ENCODE data around the gene DENND5B. TPM values are rescaled to one million over a fixed set of nuclear protein-coding genes. Genes with fewer than 3 reads are reported as not detected.

Gene DENND5B
- total RNA-seq, 1 experiment from 2014 or later, result 19.8 TPM

- no peak for DNase-seq (ENCODE audit: low spot score)
Observed at GRCh38 chr12:31471823-31472222, 119.1 kb downstream of the DENND5B start.

DNA sequence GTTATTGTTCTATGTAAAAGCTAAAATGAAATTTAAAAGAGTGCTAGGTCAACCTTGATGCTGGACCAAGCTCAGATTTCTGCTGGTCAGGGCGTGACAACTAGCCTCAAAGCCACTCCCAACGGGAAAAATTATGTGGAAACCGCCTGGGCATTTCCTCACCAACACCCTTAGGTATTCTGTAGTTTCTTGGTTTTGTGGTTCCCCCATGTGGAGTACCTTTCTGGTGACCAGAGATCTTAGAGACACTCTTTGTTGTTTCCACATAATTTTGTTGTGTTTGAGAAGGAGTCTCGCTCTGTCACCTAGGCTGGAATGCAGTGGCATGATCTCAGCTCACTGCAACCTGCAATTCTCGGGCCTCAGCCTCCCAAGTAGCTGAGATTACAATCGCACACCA is 119.9 kb downstream of the DENND5B start:
- DNase-seq (ENCODE audit: low spot score), result no peak

DNA sequence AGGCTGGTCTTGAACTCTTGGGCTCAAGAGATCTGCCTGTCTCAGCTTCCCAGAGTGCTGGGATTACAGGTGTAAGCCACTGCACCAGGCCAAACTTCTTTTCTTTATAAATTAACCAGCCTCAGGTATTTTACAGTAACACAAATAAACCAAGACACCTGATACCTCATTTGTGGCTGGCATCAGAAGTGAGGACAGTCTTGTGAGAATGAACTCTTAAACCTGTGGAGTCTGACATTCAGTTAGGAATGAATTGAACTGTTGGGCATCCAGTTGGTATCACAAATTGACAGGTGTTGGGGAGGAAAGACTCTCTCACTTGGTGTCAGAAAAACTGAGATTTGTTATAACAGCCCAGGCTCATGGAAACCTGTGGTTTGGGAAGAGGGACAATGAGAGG is 120.5 kb downstream of the DENND5B start:
- no peak for DNase-seq (ENCODE audit: low spot score)

GRCh38 chr12:31466768-31467167 is 124.2 kb downstream of the DENND5B start:
- DNase-seq (ENCODE audit: low spot score), result no peak

DNA sequence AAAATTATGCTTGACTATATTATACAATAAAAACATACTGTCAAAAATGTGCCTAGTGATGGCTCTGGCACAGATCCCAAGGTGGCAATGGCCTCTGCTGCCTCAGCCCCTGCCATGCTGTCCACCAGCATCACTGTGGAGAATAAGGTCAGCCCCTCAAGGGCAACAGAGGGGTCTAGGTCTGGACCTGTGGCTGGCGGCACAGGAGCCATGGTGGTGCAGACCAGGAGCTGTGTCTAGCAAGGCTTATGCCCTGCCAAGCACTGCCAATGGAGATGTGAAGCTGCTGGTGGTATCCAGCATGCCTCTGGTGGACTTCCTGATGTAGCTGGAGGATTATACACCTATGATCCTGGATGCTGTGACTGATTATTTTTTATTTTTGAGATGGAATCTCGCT is 125.9 kb downstream of the DENND5B start:
- DNase-seq (ENCODE audit: low spot score), result no peak

GRCh38 chr12:31460024-31460423 is 130.9 kb downstream of the DENND5B start:
- DNase-seq (ENCODE audit: low spot score), result no peak

DNA sequence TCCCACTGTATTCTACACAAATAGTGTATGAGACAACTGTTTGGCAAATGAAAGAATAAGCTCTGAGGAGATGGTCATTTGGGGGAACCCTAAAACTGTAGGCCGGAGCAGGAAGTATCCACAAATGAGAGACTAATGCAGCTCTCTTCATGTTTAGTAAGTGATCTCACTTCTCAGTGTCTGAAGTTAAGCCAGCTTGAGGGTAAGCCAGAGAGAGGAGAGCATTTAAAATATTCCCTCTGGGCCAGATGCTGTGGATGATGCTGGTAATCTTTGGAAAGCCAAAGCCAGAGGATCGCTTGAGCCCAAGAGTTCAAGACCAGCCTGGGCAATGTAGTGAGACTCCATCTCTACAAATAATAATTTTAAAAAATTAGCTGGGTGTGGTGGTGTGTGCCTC is 134.4 kb downstream of the DENND5B start:
- DNase-seq (ENCODE audit: low spot score), result no peak

- no peak for DNase-seq (ENCODE audit: low spot score)
Observed at GRCh38 chr12:31444736-31445135, 146.2 kb downstream of the DENND5B start.

DNA sequence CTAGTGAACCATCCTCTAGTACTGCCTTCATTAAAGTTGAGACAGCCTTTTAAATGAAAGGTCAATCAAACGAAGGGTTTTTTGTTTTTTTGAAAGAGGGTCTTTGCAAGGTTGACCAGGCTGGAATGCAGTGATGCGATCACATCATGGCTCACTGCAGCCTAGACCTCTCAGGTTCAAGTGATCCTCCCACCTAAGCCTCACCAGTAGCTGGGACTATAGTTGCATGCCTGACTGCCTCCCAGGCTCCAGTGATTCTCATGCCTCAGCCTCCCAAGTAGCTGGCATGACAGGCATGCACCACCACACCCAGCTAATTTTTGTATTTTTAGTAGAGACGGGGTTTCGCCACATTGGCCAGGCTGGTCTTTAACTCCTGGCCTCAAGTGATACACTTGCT is 150.3 kb downstream of the DENND5B start:
- DNase-seq (ENCODE audit: low spot score), result no peak

DNA sequence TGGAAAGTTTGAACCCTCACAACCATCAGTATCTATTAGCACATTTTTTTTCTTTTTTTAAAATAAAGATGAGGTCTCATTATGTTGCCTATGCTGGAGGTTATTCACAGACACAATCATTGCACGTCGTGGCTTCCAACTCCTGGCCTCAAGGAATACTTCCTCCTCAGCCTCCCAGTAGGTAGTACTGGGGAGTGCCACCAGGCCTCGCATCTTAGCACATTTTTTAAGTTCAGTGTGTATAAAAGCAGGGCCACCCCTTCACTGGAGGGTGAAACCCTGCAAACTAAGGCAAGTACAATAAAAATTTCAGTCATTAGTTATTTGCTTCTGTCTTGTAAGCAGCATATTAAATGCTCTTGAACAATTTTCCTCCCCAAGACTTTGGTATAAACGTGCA is 150.8 kb downstream of the DENND5B start:
- no peak for DNase-seq (ENCODE audit: low spot score)

DNA sequence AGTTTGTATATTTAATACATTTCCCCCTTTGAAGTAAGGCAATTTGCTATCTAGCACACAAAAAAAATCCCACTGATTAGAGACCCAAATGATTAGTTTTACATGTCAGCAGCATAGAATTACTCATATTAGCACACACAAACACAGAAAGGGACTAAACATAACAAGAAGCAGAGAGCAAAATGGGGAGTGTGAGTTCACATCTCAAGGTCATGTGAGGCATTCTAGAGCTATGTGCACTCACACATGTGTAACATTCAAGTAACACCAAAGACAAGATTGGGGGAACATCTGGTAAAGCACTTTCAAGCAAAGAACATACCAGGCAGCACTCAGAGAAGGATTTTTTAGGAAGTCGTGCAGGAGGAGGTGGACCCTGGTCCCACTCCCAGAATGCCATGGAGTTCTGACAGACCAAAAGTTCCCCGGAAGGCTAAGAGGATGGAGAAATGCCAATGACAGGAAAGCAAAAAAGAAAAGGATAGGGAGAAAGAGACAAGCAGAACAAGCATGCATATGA is 159.2 kb downstream of the DENND5B start:
- DNase-seq (ENCODE audit: low spot score), result no peak

DNA sequence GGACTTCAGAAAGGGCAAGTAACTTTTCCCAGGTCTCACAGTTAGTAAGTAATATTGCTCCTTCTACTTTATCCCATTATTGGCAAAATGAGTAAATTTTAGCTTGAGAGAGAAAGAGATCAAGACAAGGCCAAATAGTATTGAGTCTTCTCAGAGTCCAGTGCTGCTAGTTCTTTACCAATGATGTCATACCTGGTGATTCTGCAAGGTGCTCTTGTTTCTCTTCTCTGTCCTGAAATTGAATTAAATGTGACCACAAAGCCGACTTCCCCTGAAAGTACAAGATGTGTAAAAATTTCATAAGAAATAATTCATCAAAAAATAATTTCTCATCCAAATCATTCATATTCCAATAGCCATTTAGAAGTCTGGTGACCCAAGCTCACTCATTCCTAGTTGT is 167.5 kb downstream of the DENND5B start:
- no peak for DNase-seq (ENCODE audit: low spot score)

DNA sequence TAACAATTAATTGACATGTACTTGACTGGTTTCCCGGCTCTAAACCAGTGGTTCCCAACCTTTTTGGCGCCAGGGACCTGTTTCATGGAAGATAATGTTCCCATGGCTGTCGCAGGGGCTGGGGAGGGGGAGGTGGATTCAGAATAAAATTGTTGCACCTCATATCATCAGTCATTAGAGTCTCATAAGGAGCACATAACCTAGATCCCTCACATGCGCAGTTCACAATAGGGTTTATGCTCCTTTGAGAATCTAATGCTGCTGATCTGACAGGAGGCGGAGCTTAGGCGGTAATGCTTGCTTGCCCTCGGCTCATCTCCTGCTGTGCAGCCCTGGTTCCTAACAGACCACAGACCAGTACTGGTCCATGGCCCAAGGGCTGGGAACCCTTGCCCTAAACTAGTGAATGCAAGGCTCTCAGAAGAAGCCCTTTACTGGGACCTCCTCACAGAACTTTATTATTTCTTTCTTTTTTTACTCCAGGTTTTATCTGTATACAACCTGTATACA is 178.6 kb downstream of the DENND5B start:
- DNase-seq (ENCODE audit: low spot score), result no peak

DNA sequence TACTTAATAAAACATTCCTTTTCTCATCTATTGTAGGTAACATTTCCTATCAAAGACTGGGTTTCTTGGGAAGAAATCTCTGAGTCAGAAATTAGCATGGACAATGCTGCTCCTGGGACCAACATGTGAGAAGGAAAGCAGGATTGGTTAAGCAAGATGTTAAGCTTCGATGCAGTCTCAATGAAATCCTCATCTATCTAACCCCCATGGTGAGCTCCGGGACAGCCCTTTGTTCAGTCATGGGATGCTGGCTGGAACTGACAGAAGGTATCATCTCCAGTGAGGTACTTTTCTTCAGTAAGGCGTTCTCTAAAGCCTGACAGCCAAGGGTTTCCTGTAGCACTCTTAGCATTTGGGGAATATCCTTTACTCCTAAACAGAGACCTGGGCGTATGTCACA is 182.2 kb downstream of the DENND5B start:
- DNase-seq (ENCODE audit: low spot score), result no peak

DNA sequence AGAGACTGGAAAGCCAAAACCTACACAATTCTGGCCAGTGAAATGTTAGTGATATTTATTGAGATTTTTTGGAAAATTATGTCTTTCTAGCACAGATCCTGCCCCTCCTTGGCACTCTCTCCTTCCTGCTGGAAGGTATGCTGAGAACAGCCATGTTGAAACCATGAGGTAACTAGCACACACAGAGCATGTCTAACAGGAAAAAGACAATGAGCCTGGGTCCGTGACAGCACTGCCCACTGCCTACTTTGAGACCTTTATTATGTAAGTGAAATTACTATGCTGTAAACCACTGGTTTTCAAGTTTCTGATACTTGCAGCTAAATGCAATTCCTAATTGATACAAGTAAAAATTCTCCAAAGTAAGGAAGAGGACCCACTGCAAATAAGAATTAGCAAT is 183.4 kb downstream of the DENND5B start:
- DNase-seq (ENCODE audit: low spot score), result no peak

GRCh38 chr12:31406345-31406744 is 184.6 kb downstream of the DENND5B start:
- no peak for DNase-seq (ENCODE audit: low spot score)

- no peak for DNase-seq (ENCODE audit: low spot score)
Observed at GRCh38 chr12:31405021-31405420, 185.9 kb downstream of the DENND5B start.

GRCh38 chr12:31403099-31403607 is 187.8 kb downstream of the DENND5B start:
- peak; percentile 91 for DNase-seq (ENCODE audit: low spot score)

- DNase-seq (ENCODE audit: low spot score), result no peak
Observed at GRCh38 chr12:31393004-31393550, 197.9 kb downstream of the DENND5B start.

- no peak for DNase-seq (ENCODE audit: low spot score)
Observed at GRCh38 chr12:31390991-31391390, 199.9 kb downstream of the DENND5B start.

DNA sequence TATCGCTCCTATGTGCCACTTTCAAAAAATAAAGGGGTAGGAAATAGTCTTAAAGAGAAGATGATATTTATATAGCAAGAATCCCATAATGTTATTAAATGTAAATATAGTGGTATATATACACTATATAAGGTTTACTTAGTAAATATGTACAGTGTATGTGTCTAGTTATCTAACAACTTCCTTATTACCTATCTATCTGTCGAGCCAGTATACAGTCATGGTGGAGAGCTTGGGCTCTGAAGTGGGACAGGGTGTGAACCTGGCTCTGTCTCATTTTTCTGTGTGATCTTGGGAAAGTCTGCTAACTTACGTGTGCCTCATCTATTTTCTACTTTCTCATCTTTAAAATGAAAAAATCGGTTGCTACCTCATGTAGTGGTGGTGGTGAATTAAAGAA is 202.2 kb downstream of the DENND5B start:
- DNase-seq (ENCODE audit: low spot score), result no peak

- DNase-seq (ENCODE audit: low spot score), result no peak
Observed at GRCh38 chr12:31387466-31387865, 203.5 kb downstream of the DENND5B start.

GRCh38 chr12:31387011-31387410 is 203.9 kb downstream of the DENND5B start:
- DNase-seq (ENCODE audit: low spot score), result no peak

GRCh38 chr12:31386364-31386777 is 204.6 kb downstream of the DENND5B start:
- no peak for DNase-seq (ENCODE audit: low spot score)

All from A172 (cell line).